NCI-H1694 treated with DMSO at 0.1 percent for 48 hours (cell line): Measurements from ENCODE around the gene SERPINB2.
"Not testable (repeated sequence)": the region's sequence is repeated elsewhere in the genome, so short reads cannot be mapped to it uniquely, and the experiment has no call there.

ENCODE experiments used
- DNase-seq: peaks from one replicate; lab custom pipeline; 2025; lab: John Stamatoyannopoulos, UW

The SERPINB2 gene

DNA sequence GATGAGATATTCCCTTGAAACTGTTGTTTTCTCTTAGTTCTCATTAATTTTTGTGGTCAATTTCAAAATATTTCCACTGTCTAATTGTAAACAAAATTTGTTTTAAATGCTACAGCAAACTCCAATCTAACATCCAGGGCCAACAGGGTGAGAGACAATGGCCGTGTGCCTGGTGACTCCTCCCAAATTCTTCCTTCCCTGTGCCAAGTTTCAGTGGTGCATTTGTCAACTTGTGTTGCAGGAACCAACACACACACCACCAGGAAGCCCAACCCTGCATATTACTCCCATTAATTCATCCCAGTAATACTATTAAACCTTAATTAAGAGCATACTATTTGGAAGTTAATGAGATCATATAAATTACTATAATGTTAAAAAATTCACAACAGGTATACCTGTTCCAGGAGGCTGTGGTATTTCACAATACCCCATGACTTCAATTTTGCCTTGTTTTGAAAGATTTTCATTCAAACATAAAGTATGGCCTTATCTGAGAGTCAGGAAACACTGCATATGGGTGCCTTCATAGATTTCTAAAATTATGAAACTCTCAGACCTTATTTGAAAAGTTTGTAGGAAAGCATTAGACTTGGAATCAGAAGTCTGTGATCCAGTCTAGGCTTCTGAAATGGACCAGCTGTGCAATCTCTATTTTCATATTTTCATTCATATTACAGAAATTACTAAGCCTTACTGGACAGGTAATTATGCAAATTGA, 1.1 kb downstream of the SERPINB2 start:
- DNase-seq: no peak

DNA sequence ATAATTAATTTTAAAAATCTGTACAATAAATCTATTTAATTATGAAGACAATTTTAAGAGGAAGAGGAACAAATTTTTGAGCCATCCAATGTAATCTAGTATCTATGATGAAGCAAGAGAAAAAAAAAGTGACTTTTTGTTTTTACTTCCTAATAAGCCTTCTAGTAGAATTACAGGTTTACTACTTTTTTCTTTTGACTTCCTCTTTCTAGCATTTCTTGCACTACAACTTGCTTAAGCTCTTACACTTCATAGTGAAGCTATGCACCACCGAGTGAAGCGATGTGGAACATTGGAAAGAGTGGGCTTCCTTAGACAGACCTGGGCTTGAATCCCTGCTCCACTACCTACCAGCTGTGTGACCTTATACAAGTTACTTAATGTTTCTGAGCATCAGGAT, 2.1 kb downstream of the SERPINB2 start:
- no peak for DNase-seq

- no peak for DNase-seq
These were observed 2.9 kb downstream of the SERPINB2 start for GRCh38 chr18:63890237-63890949.

DNA sequence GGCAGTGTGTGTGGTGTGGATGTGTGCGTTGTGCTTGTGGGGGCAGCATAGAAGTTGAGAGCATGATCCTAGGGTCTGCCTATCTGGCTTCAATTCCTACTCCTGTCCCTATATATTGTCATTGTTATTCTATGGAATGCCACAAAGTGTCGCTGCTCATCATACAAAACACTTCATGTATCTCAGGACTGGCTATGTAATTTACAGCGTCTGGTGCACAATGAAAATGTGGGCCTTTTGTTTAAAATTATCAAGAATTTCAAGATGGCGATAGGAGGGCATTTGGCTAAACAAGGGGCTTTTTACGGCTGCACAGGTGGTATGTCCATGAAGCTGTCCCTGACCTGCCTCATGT, 3.4 kb downstream of the SERPINB2 start:
- DNase-seq: peak; percentile 37

GRCh38 chr18:63892566-63892965, 5.1 kb downstream of the SERPINB2 start:
- DNase-seq: no peak

- DNase-seq: no peak
These were observed 6.7 kb downstream of the SERPINB2 start for GRCh38 chr18:63894106-63894772.

GRCh38 chr18:63895190-63895589, 7.7 kb downstream of the SERPINB2 start:
- DNase-seq: no peak

DNA sequence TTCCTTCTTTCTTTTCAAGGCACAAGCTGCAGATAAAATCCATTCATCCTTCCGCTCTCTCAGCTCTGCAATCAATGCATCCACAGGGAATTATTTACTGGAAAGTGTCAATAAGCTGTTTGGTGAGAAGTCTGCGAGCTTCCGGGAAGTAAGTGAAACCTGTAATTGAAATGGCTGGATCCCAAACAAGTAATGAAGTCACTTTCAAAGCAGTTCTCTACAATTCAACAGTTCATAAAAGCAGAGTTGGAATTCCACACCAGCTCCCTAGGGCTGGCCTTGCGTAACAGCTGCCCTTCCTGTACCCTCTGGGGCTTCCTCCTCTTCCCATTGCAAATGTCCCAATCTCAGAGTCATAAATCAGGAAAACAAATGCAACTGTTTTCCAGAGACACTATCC, 9.6 kb downstream of the SERPINB2 start:
- no peak for DNase-seq

GRCh38 chr18:63899206-63899605, 11.7 kb downstream of the SERPINB2 start:
- DNase-seq: no peak

DNA sequence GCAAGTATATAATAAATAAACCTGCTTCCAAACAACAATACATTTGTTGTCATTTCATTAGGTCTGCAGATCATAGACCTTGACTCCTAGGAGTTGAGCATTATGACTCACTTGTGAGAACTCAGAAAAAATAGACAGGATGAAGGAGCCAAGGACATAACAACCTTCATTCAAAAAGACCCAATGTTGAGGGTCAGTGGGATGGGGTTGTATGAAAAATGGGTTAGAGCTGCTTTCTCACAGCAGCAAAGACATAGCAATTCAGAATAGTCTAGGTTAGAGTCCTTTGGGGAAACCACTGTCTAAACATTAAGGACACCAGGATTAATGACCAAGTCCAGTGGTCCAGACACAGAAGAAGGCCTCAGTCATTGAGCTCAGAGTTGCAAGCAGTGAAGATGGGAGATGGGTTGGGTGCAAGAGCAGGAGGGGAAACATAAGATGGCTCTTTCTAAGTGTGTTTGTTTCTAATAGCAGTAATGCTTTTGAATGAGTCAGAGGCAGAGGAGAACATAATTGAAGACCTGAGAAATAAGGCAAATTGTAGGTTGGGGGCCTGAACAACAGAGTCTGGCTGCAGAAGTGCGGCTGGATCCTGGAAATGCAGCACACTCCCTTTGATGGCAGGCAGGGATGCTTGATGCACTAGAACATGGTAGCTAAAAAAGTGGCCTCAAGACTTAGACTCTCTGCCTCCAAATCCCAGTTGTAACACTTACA, 16.5 kb downstream of the SERPINB2 start:
- DNase-seq: no peak

DNA sequence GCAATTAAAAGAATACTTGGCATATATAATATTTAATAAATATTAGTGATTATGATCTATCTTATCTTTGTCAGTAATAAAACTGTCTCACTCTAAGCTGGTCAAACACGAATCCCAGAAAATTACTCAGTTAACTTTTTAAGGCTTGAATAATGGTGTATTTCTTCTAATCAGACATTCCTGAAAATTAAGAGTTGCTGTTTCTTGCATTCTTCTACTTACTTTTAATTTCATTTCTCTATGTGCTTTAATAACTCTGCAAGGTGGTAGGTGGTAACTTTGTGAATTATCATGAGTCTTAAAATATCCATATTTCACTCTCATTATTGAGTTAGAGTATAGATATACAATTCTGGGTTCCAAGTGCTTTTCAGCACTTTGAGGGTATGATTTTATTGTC, 17.2 kb downstream of the SERPINB2 start:
- DNase-seq: no peak

DNA sequence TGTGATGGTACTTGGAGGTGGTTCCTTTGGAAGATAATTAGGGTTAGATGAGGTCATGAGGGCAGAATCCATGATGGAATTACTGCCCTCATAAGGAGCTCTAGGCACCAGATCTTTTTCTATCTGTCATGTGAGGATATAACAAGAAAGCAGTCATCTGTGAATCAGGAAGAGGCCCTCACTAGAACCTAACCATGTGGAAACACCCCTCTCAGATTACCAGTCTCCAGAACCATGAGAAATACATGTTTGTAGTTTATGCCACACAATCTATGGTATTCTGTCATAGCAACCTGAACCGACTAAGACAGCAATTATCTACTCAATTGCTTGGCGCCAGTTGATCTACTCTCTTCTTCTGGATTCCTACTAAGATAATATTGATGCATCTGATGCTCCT, 17.9 kb downstream of the SERPINB2 start:
- no peak for DNase-seq

GRCh38 chr18:63906056-63906455, 18.6 kb downstream of the SERPINB2 start:
- DNase-seq: no peak

- DNase-seq: no peak
These were observed 20.2 kb downstream of the SERPINB2 start, which contains the start of gene SERPINB10 for GRCh38 chr18:63907664-63908063. SERPINB10 (plus strand) TSS chr18:63907958; CDS start chr18:63915511, 7,553 bp downstream.

GRCh38 chr18:63908858-63909257, 21.4 kb downstream of the SERPINB2 start:
- DNase-seq: no peak

- no peak for DNase-seq
These were observed 22.4 kb downstream of the SERPINB2 start for GRCh38 chr18:63909870-63910269.

DNA sequence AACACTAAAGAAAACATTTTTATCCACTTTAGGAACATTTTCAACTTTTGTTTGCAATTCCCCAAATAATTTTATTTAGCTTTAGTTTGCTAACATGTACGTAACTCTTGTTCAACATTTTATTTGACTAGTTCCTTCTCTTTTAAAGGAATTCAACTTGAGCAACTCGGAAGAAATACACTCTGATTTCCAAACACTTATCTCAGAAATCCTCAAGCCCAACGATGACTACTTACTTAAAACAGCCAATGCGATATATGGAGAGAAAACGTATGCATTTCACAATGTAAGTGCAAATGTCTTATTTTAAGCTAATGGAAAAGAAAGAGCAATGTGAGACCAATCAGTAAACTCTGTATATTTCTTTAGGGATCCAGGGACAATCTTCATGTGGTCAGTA, 30.3 kb downstream of the SERPINB2 start:
- no peak for DNase-seq

GRCh38 chr18:63922049-63922448, 34.5 kb downstream of the SERPINB2 start:
- DNase-seq: no peak

- DNase-seq: no peak
These were observed 37.0 kb downstream of the SERPINB2 start for GRCh38 chr18:63924551-63924950.

GRCh38 chr18:63928331-63928730, 40.8 kb downstream of the SERPINB2 start:
- no peak for DNase-seq

GRCh38 chr18:63929369-63929768, 41.9 kb downstream of the SERPINB2 start:
- not testable (repeated sequence) for DNase-seq

- no peak for DNase-seq
These were observed 43.4 kb downstream of the SERPINB2 start for GRCh38 chr18:63930773-63931354.
